Measurements from ENCODE around the gene IGSF6. TPM values are rescaled to one million over a fixed set of nuclear protein-coding genes. Genes with fewer than 3 reads are reported as not detected.

IGSF6 gene
- total and polyA plus RNA-seq, 9 of the 15 experiments (the other 6 are each of a cell fraction or from before 2014, with no cell fraction given): 0.07 TPM; not detected in 8

- FAIRE-seq (no peak), DNase-seq (ENCODE audit: extremely low read depth in 1 of 4, low spot score in 3 of 4) (no peak), ATAC-seq (no peak)
- H2AFZ ChIP-seq (ENCODE audit: low read depth, low read length): no peak overlapping the region
- in situ Hi-C loops (cut with MboI) (no loop called here), intact Hi-C loops (cut with micrococcal nuclease) (no loop called here)
- H3K9me3 ChIP-seq (replicated peaks; ENCODE audit: control insufficient read depth, insufficient read depth, low read depth, low read length): 0 out of 2 replicates have a peak, but pooled peaks cover 3% of the 10 kb centered on the region
- POLR2A ChIA-PET: no interaction called here
- no peak overlapping the region for H3K4me2 ChIP-seq (ENCODE audit: insufficient read depth, low read length)
- H3K27ac ChIP-seq (ENCODE audit: extremely low read depth, low read depth, low read length): no peak overlapping the region
- H3K9me1 ChIP-seq (ENCODE audit: control insufficient read depth, insufficient read depth, low read length): no peaks in the 10 kb centered on the region
- BruUV-seq (replicated peaks): no TSS peak
- 0% methylated on average over 3 of the region's 3 CpGs for WGBS (ENCODE audit: insufficient coverage, low coverage, missing lambda C conversion rate)
- peak; percentile 77 for TF ChIP-seq ZNF146 (CRISPR knock-in tag; IDR thresholded peaks at IDR 0.05; ENCODE audit: unreplicated experiment)
- no peak for TF ChIP-seq JUN (IDR thresholded peaks at IDR 0.05; ENCODE audit: borderline replicate concordance, low read depth, low read length)
- TF ChIP-seq JUN (CRISPR knock-in tag; IDR thresholded peaks at IDR 0.05; ENCODE audit: borderline replicate concordance): no peak
- TF ChIP-seq RBM25 (IDR thresholded peaks at IDR 0.05; ENCODE audit: low read depth, low read length, severe bottlenecking): peak; percentile 54
- CTCF ChIA-PET (ENCODE audit: low intra/inter-chr PET ratio): no interaction called here
- H3K4me3 ChIP-seq: no peak overlapping the region
- no peaks in the 10 kb centered on the region for H3K79me2 ChIP-seq (ENCODE audit: control insufficient read depth, insufficient read depth, low read length)
- peaks cover 8 to 17% of the 10 kb centered on the region in 2 experiments; a peak in 4 of 5 replicates for H3K27me3 ChIP-seq (ENCODE audit: control insufficient read depth in 2 of 2, insufficient read depth in 2 of 2, low read length in 2 of 2)
- H3K4me1 ChIP-seq (replicated peaks in 1 of 2; ENCODE audit: control insufficient read depth in 2 of 2, insufficient read depth in 2 of 2, low read length in 2 of 2): no peaks in the 10 kb centered on the region
- no peaks in the 10 kb centered on the region for H3K36me3 ChIP-seq (ENCODE audit: control insufficient read depth, insufficient read depth, low read length)
- H3K9ac ChIP-seq (ENCODE audit: insufficient read depth in 1 of 2, low read depth in 2 of 2, low read length in 2 of 2): no peak overlapping the region
- no peaks in the 10 kb centered on the region for H4K20me1 ChIP-seq (replicated peaks; ENCODE audit: control insufficient read depth, insufficient read depth, low read length)
Observed at GRCh38 chr16:21673469-21673868, 21.1 kb upstream of the IGSF6 start.

- Histone ChIP-seq H3K36me3 (ENCODE audit: control insufficient read depth, insufficient read depth, low read length) (no peaks in the 10 kb centered on the region), H3K79me2 (ENCODE audit: control insufficient read depth, insufficient read depth, low read length) (no peaks in the 10 kb centered on the region), H3K27ac (ENCODE audit: extremely low read depth, low read depth, low read length) (no peak overlapping the region), H3K4me2 (ENCODE audit: insufficient read depth, low read length) (no peak overlapping the region), H2AFZ (ENCODE audit: low read depth, low read length) (no peak overlapping the region), H4K20me1 (replicated peaks; ENCODE audit: control insufficient read depth, insufficient read depth, low read length) (no peaks in the 10 kb centered on the region), H3K4me3 (no peak overlapping the region), H3K9me1 (ENCODE audit: control insufficient read depth, insufficient read depth, low read length) (no peaks in the 10 kb centered on the region), H3K4me1 (replicated peaks in 1 of 2; ENCODE audit: control insufficient read depth in 2 of 2, insufficient read depth in 2 of 2, low read length in 2 of 2) (peaks cover 0 to 8% of the 10 kb centered on the region in 2 experiments; a peak in 3 of 5 replicates), H3K27me3 (ENCODE audit: control insufficient read depth in 2 of 2, insufficient read depth in 2 of 2, low read length in 2 of 2) (peaks cover 8 to 21% of the 10 kb centered on the region in 2 experiments; a peak in 4 of 5 replicates), H3K9me3 (replicated peaks; ENCODE audit: control insufficient read depth, insufficient read depth, low read depth, low read length) (no peaks in the 10 kb centered on the region), H3K9ac (ENCODE audit: insufficient read depth in 1 of 2, low read depth in 2 of 2, low read length in 2 of 2) (no peak overlapping the region)
- DNase-seq (ENCODE audit: extremely low read depth in 1 of 4, low spot score in 3 of 4) (no peak), FAIRE-seq (no peak), ATAC-seq (no peak)
- ChIA-PET POLR2A (interaction anchor here (0.6 to 1.2 kb wide), 2 partner anchors 20 to 22 kb away, joined by 3 read pairs; no protein-coding TSS in a partner anchor), CTCF (ENCODE audit: low intra/inter-chr PET ratio) (no interaction called here)
- intact Hi-C loops (cut with micrococcal nuclease): no loop called here
- WGBS (ENCODE audit: insufficient coverage, low coverage, missing lambda C conversion rate): 2% methylated on average over 3 of the region's 3 CpGs
- no TSS peak for BruUV-seq (replicated peaks)
- TF ChIP-seq LCOR (CRISPR knock-in tag; IDR thresholded peaks at IDR 0.05) (no peak), ZBTB40 (IDR thresholded peaks at IDR 0.05) (peak; percentile 84), ZBTB40 (CRISPR knock-in tag; IDR thresholded peaks at IDR 0.05) (peak; percentile 53; the same call in 1 of the 2 replicates)
- in situ Hi-C loops (cut with MboI): no loop called here
Observed at GRCh38 chr16:21667575-21667974, 15.2 kb upstream of the IGSF6 start.
